OCI-LY3 (cell line): ENCODE data around the gene AFP.

Source experiments
- CTCF ChIP-seq: fragments of 200-600, 300-600 bp; sonication (generic); IDR thresholded peaks from 2 replicates; pipeline ENCODE4 v1.5.1; 2014; ENCODE audit warnings: antibody characterized with exemption, low read length, low read depth
- EZH2phosphoT487 ChIP-seq: fragments of 200-600 bp; shearing (Covaris generic); IDR thresholded peaks from 2 replicates; pipeline ENCODE4 v1.6.1; 2018; ENCODE audit warnings: antibody characterized with exemption, mixed run types, low read depth

GRCh38 chr4:73438582-73439215 lies 2.7 kb downstream of the AFP start:
- TF ChIP-seq CTCF = no peak
- no peak for TF ChIP-seq EZH2phosphoT487
